ENCODE data around the gene NIN. TPM values are rescaled to one million over a fixed set of nuclear protein-coding genes. Genes with fewer than 3 reads are reported as not detected.

NIN gene
- total RNA-seq, 3 donors from 2014 or later (not counting 1 experiment from before 2014, with no cell fraction given), result 90.8 to 127 (median 118) TPM

GRCh38 chr14:50844391-50844790 is 13.4 kb upstream of the NIN start:
- no peak for TF ChIP-seq CTCF (IDR thresholded peaks at IDR 0.05)
- intact Hi-C loops (cut with micrococcal nuclease), result no loop called here
- no peaks in the 10 kb centered on the region for H3K4me1 ChIP-seq (ENCODE audit: control insufficient read depth, insufficient read depth, low read length)
- H3K36me3 Mint-ChIP-seq, result no peaks in the 10 kb centered on the region
- no peaks in the 10 kb centered on the region for H3K4me1 Mint-ChIP-seq
- 100% methylated on average over 2 of the region's 2 CpGs for WGBS (ENCODE audit: insufficient coverage)
- H3K27ac Mint-ChIP-seq, result no peak overlapping the region
- no peak overlapping the region for H3K4me3 Mint-ChIP-seq
- no peaks in the 10 kb centered on the region for H3K9me3 Mint-ChIP-seq
- no peaks in the 10 kb centered on the region for H3K27me3 ChIP-seq (ENCODE audit: control insufficient read depth, insufficient read depth, low read length)
- ATAC-seq, result no peak
- H3K27me3 Mint-ChIP-seq (ENCODE audit: low read depth in 2 of 2), result peaks cover 0 to 10% of the 10 kb centered on the region in 2 donors
- DNase-seq, result no peak
- no peaks in the 10 kb centered on the region for H3K36me3 ChIP-seq (ENCODE audit: control insufficient read depth, insufficient read depth, low read length)
- no peak overlapping the region for H3K27ac ChIP-seq (ENCODE audit: low read length)
- no peak overlapping the region for H3K4me3 ChIP-seq (ENCODE audit: low read length)
- H3K9me3 ChIP-seq (ENCODE audit: control insufficient read depth, insufficient read depth, low read length), result no peaks in the 10 kb centered on the region

GRCh38 chr14:50839691-50840090 is 8.7 kb upstream of the NIN start:
- no peak for TF ChIP-seq CTCF (IDR thresholded peaks at IDR 0.05)
- H3K36me3 ChIP-seq (ENCODE audit: control insufficient read depth, insufficient read depth, low read length), result no peaks in the 10 kb centered on the region
- WGBS (ENCODE audit: insufficient coverage), result 98% methylated on average over 5 of the region's 5 CpGs

GRCh38 chr14:50839048-50839447 is 8.1 kb upstream of the NIN start:
- ATAC-seq (no peak), DNase-seq (no peak)
- peaks cover 5 to 6% of the 10 kb centered on the region in 2 donors for H3K27me3 Mint-ChIP-seq (ENCODE audit: low read depth in 2 of 2)
- no peak overlapping the region for H3K4me3 ChIP-seq (ENCODE audit: low read length)
- no peak overlapping the region for H3K4me3 Mint-ChIP-seq
- H3K27ac ChIP-seq (ENCODE audit: low read length), result no peak overlapping the region
- WGBS (ENCODE audit: insufficient coverage), result 13% methylated on average over 1 of the region's 1 CpG
- H3K36me3 Mint-ChIP-seq, result no peaks in the 10 kb centered on the region
- no peaks in the 10 kb centered on the region for H3K9me3 Mint-ChIP-seq
- peaks cover 6 to 8% of the 10 kb centered on the region in 2 donors for H3K4me1 Mint-ChIP-seq
- no peaks in the 10 kb centered on the region for H3K27me3 ChIP-seq (ENCODE audit: control insufficient read depth, insufficient read depth, low read length)
- no peaks in the 10 kb centered on the region for H3K36me3 ChIP-seq (ENCODE audit: control insufficient read depth, insufficient read depth, low read length)
- TF ChIP-seq CTCF (IDR thresholded peaks at IDR 0.05), result no peak
- H3K9me3 ChIP-seq (ENCODE audit: control insufficient read depth, insufficient read depth, low read length), result no peaks in the 10 kb centered on the region
- peaks cover 5% of the 10 kb centered on the region for H3K4me1 ChIP-seq (ENCODE audit: control insufficient read depth, insufficient read depth, low read length)
- H3K27ac Mint-ChIP-seq, result no peak overlapping the region
- intact Hi-C loops (cut with micrococcal nuclease), result no loop called here

More at GRCh38 chr14:50839691-50840090, 8.7 kb upstream of the NIN start:
- peaks cover 5 to 6% of the 10 kb centered on the region in 2 donors for H3K27me3 Mint-ChIP-seq (ENCODE audit: low read depth in 2 of 2)
- intact Hi-C loops (cut with micrococcal nuclease), result no loop called here
- DNase-seq, result no peak
- no peaks in the 10 kb centered on the region for H3K36me3 Mint-ChIP-seq
- Histone ChIP-seq H3K27ac (ENCODE audit: low read length) (no peak overlapping the region), H3K27me3 (ENCODE audit: control insufficient read depth, insufficient read depth, low read length) (no peaks in the 10 kb centered on the region), H3K4me1 (ENCODE audit: control insufficient read depth, insufficient read depth, low read length) (peaks cover 5% of the 10 kb centered on the region), H3K4me3 (ENCODE audit: low read length) (no peak overlapping the region), H3K9me3 (ENCODE audit: control insufficient read depth, insufficient read depth, low read length) (no peaks in the 10 kb centered on the region)
- no peak overlapping the region for H3K27ac Mint-ChIP-seq
- ATAC-seq, result no peak
- no peak overlapping the region for H3K4me3 Mint-ChIP-seq
- peaks cover 6 to 8% of the 10 kb centered on the region in 2 donors for H3K4me1 Mint-ChIP-seq
- no peaks in the 10 kb centered on the region for H3K9me3 Mint-ChIP-seq

GRCh38 chr14:50837850-50838470 is 7.0 kb upstream of the NIN start:
- TF ChIP-seq CTCF (IDR thresholded peaks at IDR 0.05), result no peak
- Histone ChIP-seq H3K4me1 (ENCODE audit: control insufficient read depth, insufficient read depth, low read length) (peaks cover 5% of the 10 kb centered on the region), H3K4me3 (ENCODE audit: low read length) (no peak overlapping the region), H3K27me3 (ENCODE audit: control insufficient read depth, insufficient read depth, low read length) (no peaks in the 10 kb centered on the region), H3K36me3 (ENCODE audit: control insufficient read depth, insufficient read depth, low read length) (no peaks in the 10 kb centered on the region), H3K9me3 (ENCODE audit: control insufficient read depth, insufficient read depth, low read length) (no peaks in the 10 kb centered on the region), H3K27ac (ENCODE audit: low read length) (no peak overlapping the region)
- Mint-ChIP-seq H3K4me3 (no peak overlapping the region), H3K27me3 (ENCODE audit: low read depth in 2 of 2) (peaks cover 5 to 6% of the 10 kb centered on the region in 2 donors), H3K4me1 (peaks cover 6 to 8% of the 10 kb centered on the region in 2 donors), H3K9me3 (no peaks in the 10 kb centered on the region), H3K27ac (no peak overlapping the region), H3K36me3 (no peaks in the 10 kb centered on the region)
- intact Hi-C loops (cut with micrococcal nuclease), result no loop called here
- DNase-seq, result no peak
- ATAC-seq, result no peak
- WGBS (ENCODE audit: insufficient coverage), result no CpG with 5 or more reads among the region's 2 CpGs
